Suppressor macrophage (primary cell): Measurements from ENCODE around the gene MRPS6.
A peak's percentile ranks its signal among the peaks of the same experiment; 100 is the strongest.

ENCODE experiments used
- DNase-seq, 4 experiments: peaks; one replicate each; pipeline ENCODE4 v3.0.0-alpha.2; 2020 to 2022

Gene MRPS6

GRCh38 chr21:34071683-34072082 lies 1.7 kb upstream of the MRPS6 start:
- DNase-seq = no peak

- DNase-seq = peak in 3 of 4 experiments; percentile 33 to 52 (median 36)
These were observed 990 bp upstream of the MRPS6 start for GRCh38 chr21:34072145-34073031.

- DNase-seq = peak; percentile 32 to 77 (median 55)
These were observed 438 bp downstream of the MRPS6 start for GRCh38 chr21:34073749-34074282.

- DNase-seq = no peak
These were observed 1.1 kb downstream of the MRPS6 start for GRCh38 chr21:34074283-34075090.

- DNase-seq = no peak
These were observed 1.7 kb downstream of the MRPS6 start for GRCh38 chr21:34075091-34075425.

- DNase-seq = no peak
These were observed 2.6 kb downstream of the MRPS6 start for GRCh38 chr21:34075760-34076660.

GRCh38 chr21:34076835-34077234 lies 3.5 kb downstream of the MRPS6 start:
- DNase-seq = no peak

- no peak for DNase-seq
These were observed 4.5 kb downstream of the MRPS6 start for GRCh38 chr21:34077888-34078287.

GRCh38 chr21:34078915-34079314 lies 5.5 kb downstream of the MRPS6 start:
- DNase-seq = no peak

- DNase-seq = no peak
These were observed 7.3 kb downstream of the MRPS6 start for GRCh38 chr21:34080710-34081109.

- no peak for DNase-seq
These were observed 9.4 kb downstream of the MRPS6 start for GRCh38 chr21:34082769-34083168.

- DNase-seq = no peak
These were observed 10.0 kb downstream of the MRPS6 start for GRCh38 chr21:34083357-34083756.

- DNase-seq = no peak
These were observed 11.8 kb downstream of the MRPS6 start for GRCh38 chr21:34085129-34085528.

GRCh38 chr21:34086887-34087306 lies 13.5 kb downstream of the MRPS6 start:
- no peak for DNase-seq

- DNase-seq = no peak
These were observed 15.4 kb downstream of the MRPS6 start for GRCh38 chr21:34088752-34089151.

- DNase-seq = no peak
These were observed 17.7 kb downstream of the MRPS6 start for GRCh38 chr21:34091032-34091431.

GRCh38 chr21:34091607-34092006 lies 18.2 kb downstream of the MRPS6 start:
- DNase-seq = no peak

- peak in 2 of 4 experiments; percentile 17 for DNase-seq
These were observed 19.0 kb downstream of the MRPS6 start for GRCh38 chr21:34092262-34092921.

GRCh38 chr21:34093083-34093482 lies 19.7 kb downstream of the MRPS6 start:
- DNase-seq = no peak

- DNase-seq = no peak
These were observed 21.6 kb downstream of the MRPS6 start for GRCh38 chr21:34094949-34095348.

GRCh38 chr21:34097442-34097841 lies 24.1 kb downstream of the MRPS6 start:
- DNase-seq = no peak

GRCh38 chr21:34100337-34100736 lies 27.0 kb downstream of the MRPS6 start:
- no peak for DNase-seq
